GM18867 (cell line): ENCODE data around the gene SLC30A4.
"Not testable (repeated sequence)": the region's sequence is repeated elsewhere in the genome, so short reads cannot be mapped to it uniquely, and the experiment has no call there.

Experiments
- ATAC-seq: cut with Tn5 transposase; IDR thresholded peaks from one replicate; pipeline ENCODE4 v1.9.1; 2021; ENCODE audit warnings: mild to moderate bottlenecking, moderate library complexity; ENCODE audit not compliant: unreplicated experiment

The SLC30A4 gene

GRCh38 chr15:45510758-45511280 is 11.7 kb downstream of the SLC30A4 start:
- ATAC-seq = no peak

DNA sequence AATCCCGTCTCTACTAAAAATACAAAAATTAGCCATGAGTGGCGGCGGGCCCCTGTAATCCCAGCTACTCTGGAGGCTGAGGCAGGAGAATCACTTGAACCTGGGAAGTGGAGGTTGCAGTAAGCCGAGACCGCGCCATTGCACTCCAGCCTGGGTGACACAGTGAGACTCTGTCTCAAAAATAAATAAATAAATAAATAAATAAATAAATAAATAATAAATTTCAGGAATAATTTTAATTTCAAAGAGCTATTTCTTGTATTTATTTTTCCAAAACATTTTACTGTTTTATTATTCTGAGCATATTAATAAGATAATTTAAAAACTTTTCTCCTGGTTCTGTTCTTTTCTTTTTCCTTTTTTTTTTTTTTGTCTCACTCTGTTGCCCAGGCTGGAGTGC is 15.4 kb downstream of the SLC30A4 start:
- ATAC-seq = not testable (repeated sequence)

GRCh38 chr15:45499426-45499825 is 23.1 kb downstream of the SLC30A4 start:
- no peak for ATAC-seq

- ATAC-seq = no peak
Observed at GRCh38 chr15:45498701-45499100, 23.9 kb downstream of the SLC30A4 start.

DNA sequence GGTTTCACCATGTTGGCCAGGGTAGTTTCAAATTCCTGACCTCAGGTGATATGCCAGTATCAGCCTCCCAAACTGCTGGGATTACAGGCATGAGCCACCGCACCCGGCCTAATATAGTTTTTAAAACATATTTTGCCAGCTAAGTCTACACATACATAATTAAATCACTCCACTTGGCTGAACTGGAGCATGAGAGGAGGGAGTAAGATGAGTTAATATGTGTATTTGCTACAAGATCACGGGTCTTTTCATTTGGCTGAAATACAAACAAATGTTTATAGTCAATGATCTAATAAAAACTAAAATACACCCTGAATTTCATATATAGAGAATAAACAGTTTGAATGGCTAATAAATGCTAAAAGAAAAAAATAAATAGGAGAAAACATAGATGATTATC is 25.3 kb downstream of the SLC30A4 start:
- ATAC-seq = no peak

GRCh38 chr15:45496658-45497057 is 25.9 kb downstream of the SLC30A4 start:
- no peak for ATAC-seq

DNA sequence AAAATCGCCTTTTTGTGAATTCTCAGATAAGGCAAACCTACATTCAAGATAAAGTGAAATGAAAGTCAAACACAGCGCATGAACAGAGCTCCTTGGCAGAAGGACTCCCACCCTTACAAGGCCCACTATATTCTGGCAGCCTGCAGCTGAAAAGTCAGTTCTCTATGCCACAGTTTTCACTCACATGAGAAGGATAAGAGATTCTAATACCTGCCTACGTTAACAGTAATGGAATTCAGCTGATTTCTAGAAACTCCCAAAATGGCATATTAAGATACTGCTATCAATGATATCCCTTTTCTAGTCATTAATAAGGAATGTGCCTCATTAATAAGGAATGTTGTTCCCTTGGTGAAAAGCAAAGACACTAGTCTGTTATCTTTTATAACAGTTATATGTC is 27.0 kb downstream of the SLC30A4 start:
- ATAC-seq = no peak

GRCh38 chr15:45489690-45490238 is 32.8 kb downstream of the SLC30A4 start:
- ATAC-seq = no peak

DNA sequence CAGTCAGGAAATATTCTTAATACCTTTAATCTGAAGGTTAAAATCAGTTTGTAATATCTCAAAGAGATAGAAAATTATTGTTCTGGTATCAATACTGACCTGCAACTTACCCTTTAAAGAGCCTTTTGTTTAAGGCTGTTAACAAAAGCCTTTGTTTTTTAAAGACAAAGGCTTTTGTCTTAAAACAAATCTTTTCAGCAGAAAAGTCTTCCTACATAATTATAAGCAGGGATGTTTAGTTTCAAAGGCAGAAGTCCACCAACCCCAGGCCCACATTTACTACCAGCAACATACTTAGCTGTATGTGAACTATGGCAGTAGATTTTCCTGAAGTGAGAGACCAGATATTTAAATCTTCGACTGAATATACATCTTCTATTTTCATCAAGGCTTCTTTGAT is 36.2 kb downstream of the SLC30A4 start:
- no peak for ATAC-seq

DNA sequence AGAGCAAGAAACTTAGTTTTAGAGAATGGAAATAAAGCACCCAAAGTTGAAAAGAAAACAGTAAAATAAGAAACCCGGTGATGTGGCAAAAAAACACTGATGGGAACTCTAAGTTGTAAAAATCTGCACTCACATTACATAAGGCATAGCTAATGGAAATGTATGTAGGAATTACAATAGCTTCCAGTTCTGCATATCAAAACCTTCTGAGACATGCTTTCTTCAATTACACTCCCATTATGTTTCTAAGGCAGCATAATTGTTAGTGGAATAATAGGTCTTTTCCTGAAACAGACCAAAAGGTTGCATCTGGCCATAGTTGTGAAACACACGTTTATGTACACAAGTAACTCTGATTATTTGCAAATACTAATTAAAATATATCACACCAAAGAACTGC is 41.4 kb downstream of the SLC30A4 start:
- ATAC-seq = no peak

DNA sequence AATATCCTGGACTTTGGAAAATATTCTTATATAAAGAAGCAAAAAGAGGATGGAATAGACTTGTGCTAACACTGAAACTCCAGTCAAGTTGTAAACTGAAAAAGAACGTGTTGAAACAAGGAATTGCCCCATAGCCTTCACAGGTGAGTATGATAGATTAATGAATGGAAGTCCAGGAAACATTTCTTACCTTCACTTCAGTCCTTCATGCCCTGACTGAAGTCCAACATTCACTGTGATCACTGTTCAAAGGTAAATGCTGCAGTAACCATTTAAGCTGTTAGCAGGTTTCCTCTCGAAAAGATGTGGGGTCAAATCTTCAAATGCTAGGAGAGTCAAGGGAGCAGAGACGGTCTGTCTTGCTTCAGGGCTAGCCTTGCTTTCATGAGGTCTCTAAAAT is 46.1 kb downstream of the SLC30A4 start:
- ATAC-seq = no peak

DNA sequence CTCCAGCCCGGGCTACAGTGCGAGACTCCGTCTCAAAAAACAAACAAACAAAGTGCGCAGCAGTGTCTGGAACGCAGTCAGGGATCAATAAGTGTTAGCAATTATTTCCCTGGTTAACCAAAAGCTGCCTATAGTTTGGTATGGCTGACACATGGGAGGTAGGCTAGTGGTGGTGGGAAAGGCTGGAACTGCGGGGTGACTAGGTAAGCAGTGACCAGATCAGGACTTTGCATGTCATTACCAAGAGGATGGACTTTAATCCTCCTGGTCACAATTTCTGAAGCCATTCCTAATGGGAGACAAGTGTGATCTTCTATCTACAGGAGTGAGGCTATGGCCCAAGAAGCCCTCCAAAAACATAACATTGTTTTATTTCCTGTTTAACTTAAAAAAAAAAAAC is 47.8 kb downstream of the SLC30A4 start:
- no peak for ATAC-seq

DNA sequence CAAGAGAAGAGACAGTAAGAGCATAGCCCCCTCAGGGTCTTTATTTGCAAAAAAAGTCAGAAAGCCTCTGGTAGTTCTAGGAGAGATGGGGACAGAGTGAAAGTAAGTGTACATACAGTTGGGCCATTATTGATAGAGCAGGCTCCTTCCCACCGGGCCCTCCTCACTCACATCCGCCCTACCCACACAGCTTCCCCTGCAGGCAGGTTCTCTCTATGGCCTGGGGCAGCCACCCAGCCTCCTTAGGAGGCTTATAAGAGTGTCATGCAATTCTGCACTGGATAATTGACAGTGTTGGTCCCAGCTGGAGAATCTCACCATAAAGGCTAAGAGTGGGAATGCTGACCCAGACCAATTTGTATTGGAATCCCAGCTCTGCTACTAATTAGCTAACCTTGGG is 49.5 kb downstream of the SLC30A4 start:
- no peak for ATAC-seq

DNA sequence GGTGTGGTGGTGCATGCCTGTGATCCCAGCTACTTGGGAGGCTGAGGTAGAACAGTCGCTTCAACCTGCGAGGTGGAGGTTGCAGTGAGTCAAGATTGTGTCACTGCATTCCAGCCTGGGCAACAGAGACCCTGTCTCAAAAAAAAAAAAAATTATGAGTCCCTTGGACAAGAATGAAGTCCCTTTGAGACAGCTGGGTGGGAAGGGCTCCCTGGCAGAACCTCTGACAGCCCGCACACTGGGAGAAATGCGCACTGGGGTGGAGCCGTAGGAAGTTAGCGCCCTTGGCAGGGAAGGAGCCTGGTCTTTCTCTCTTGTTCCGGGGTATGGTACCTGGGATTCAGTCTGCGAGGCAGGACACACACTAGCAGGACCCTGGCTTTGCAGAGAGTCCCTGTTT is 51.4 kb downstream of the SLC30A4 start:
- ATAC-seq = no peak

- no peak for ATAC-seq
Observed at GRCh38 chr15:45469441-45469840, 53.1 kb downstream of the SLC30A4 start.

DNA sequence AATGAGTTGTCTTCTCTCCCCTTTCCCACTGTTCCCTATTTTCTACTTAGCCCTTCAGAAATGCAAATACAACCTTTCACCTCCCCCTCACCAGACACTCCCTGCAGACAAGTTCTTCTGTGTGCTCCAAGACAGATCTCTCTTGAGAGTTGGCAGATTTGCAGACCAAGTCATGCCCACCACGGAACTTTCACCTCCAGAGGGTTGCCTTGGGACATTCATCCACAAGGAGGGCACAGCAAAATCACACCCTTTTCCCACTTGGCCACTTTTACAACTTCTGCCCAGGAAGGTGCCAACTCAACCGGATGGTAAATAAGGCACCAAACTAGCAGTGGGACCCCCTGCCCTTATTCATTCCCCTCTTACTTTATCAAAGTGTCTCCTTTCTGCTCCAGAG is 53.5 kb downstream of the SLC30A4 start:
- no peak for ATAC-seq

DNA sequence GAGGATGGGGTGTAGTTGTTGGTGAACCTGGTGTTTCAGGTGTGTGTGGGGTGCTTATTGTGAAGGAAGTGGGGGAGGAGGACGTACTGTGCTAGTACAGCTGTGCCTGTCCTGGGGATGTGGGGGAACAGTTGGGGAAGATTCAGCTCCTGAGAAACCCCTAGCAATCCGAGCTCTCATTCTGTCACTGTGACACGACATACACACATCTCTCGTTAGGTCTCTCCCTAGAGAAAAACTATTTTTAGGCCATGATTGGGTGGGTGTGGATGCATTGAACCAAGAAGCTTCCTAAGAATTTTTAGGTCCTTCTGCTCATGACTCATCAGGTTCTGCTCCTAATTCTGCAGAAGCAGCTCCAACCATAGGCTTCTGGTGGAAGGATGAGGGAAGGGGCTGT is 54.3 kb downstream of the SLC30A4 start:
- no peak for ATAC-seq

DNA sequence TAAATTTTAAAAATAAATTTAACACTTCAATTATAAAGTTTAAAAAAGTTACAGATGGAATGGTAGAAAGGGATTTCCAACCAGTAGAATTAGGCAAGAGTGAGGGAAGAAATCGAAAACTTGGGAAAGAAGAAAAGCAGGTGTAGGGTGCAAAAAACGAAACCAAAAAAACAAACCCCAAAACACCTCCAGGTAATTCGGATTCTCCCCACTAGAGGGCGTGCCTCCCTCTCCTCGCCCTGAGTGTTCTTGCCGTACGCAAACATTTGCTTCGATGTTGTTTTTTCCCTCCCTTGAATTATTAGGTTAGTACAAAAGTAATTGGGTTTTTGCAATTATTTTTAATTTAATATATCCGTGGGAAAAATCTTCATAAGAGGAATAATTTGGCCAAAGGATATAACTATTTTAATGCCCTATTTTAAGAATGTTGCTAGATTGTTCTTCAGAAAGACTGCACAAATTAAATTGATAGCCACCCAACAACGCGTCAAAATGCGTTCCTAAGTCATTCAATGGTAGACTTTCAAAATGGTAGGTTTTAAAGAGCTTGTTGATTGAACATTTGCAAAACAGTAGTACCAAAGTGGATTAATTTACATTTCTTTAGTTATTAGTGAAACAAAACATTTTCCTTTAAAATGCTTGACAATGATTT is 63.7 kb downstream of the SLC30A4 start:
- no peak for ATAC-seq

GRCh38 chr15:45457641-45458539 is 64.7 kb downstream of the SLC30A4 start:
- peak; percentile 61 for ATAC-seq

DNA sequence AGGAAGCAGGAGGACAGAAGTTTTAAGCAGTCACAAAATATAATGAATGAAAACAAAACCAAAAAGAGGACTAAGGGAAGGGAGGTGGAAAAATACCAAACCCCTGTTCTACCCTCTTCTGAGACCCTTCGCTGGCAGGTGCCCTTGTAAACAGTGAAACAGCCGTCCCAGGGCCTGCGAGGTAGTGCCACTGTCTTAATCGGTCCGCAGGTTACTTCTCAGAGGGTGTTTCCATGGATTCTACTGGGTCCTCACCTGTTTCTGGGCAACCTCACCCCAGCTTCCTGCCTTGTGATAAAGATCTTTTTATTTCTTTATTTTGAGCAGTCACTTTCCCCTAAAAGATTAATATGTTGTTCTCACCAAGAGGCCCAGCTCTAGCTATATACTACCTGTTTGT is 65.3 kb downstream of the SLC30A4 start:
- ATAC-seq = no peak

DNA sequence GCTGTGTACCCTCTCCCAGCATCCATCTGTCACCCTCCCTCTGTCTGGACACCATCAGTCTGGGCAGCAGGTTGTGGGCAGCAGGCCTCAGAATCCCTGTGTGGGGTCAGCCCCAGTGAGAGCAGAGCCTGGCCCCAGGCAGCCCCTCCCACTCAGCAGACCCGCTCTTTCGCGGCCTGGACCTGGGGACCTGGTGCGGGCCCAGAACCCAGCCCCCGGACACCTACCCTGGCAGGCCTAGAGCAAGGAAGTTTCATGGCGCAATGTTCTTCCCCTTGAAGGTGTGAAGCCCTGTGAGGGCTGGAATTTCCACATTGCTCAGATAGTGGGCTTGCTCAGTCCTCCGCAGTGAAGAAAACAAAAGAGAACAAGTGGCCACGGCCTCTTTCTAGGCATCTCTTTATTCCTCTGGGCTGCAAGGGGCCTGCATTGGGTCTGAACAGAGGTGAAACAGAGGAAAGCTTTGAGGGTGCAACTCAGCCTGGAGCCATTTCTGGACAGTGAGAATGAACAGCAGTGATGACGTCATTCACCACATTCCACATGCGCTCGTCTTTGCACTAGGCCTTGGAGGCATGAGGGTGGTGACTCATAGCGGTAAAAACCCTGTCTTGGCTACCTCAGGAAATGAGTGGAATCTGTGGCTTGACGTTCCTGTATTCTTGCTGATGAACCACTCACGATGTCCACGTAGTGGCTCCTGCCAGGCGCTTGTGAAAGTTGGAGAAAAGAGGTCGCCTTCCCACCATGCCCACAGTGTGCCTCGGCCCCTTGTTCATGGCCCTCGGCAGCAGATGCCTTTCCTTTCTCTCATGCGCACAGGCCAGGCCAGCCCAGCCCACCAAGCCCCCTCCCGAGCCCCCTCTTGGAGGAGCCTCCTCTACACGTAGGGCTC is 66.1 kb downstream of the SLC30A4 start:
- ATAC-seq = no peak
